NB4 (cell line): ENCODE measurements around the gene CTDSP2.

Source experiments
- CTCF ChIP-seq: IDR thresholded peaks from one replicate; pipeline ENCODE4 v1.5.1; 2012; ENCODE audit warnings: low read depth, low read length
- MAX ChIP-seq: IDR thresholded peaks from 2 replicates; pipeline ENCODE4 v1.6.1; 2011; ENCODE audit warnings: low read depth, low read length
- MYC ChIP-seq: IDR thresholded peaks from 2 replicates; pipeline ENCODE4 v1.6.1; 2011; ENCODE audit warnings: low read depth, low read length
- POLR2A ChIP-seq: IDR thresholded peaks from 2 replicates; pipeline ENCODE4 v1.6.1; 2011; ENCODE audit warnings: mild to moderate bottlenecking; ENCODE audit not compliant: insufficient read length; ENCODE audit errors: extremely low read depth

- TF ChIP-seq CTCF (no peak), POLR2A (no peak), MAX (no peak), MYC (no peak)
These were observed 12.9 kb downstream of the CTDSP2 start for GRCh38 chr12:57833672-57834071.
